AG04449 (cell line): ENCODE results near the gene FERMT3.
A peak's percentile ranks its signal among the peaks of the same experiment; 100 is the strongest.

ENCODE experiments used
- CTCF ChIA-PET: fragments of 350-600 bp; formaldehyde crosslinking; extraction: SDS; loops from one replicate; lab custom pipeline; 2021; ENCODE audit warnings: antibody characterized with exemption; lab: Yijun Ruan, JAX
- POLR2A ChIA-PET: fragments of 400-600, 350-600 bp; formaldehyde crosslinking; extraction: SDS; loops from one replicate; lab custom pipeline; 2020; ENCODE audit warnings: antibody characterized with exemption, inconsistent platforms; lab: Yijun Ruan, JAX
- DNase-seq: peaks from one replicate; pipeline ENCODE4 v3.0.0-alpha.2; 2010; ENCODE audit warnings: low read depth, low spot score
- H3K4me3 ChIP-seq: 2 replicates; pipeline ENCODE4 v1.5.1; 2011; ENCODE audit warnings: low read depth, mild to moderate bottlenecking, control low read depth, low read length
- CTCF ChIP-seq: IDR thresholded peaks from one replicate; pipeline ENCODE4 v1.5.1; 2011; ENCODE audit warnings: mild to moderate bottlenecking, moderate library complexity, low read length, control low read depth, inconsistent platforms; ENCODE audit not compliant: insufficient read depth; ENCODE audit errors: missing control alignments

The FERMT3 gene

DNA sequence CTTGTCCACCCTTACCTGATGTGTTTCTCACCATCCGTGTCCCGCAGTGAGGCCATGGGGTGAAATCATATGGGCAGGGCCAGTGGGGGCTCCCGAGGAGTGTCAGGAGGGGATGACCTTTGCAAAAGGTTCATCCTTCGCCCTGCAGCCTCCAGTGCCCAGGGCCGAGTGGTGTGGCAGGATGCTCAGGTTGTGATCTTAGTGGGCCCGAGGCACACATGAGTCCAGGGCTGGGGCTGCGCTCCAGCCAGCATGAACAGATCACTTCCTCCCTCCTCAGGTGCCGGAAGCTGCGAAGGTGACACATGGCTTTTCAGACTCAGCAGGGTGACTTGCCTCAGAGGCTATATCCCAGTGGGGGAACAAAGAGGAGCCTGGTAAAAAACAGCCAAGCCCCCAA, 31.6 kb downstream of the FERMT3 start:
- CTCF ChIA-PET = interaction anchor here (1.0 to 3.8 kb wide), 3 partner anchors 13 to 117 kb away, joined by 4 to 25 read pairs (median 4); partner anchors contain the start of gene PLCB3
- TF ChIP-seq CTCF = no peak
- POLR2A ChIA-PET = no interaction called here
- DNase-seq = no peak
- H3K4me3 ChIP-seq = no peak overlapping the region

- ChIA-PET CTCF (interaction anchor here (0.7 to 3.8 kb wide), 2 partner anchors 12 to 62 kb away, joined by 3 to 25 read pairs; partner anchors contain the start of gene PLCB3), POLR2A (no interaction called here)
These were observed 32.5 kb downstream of the FERMT3 start for GRCh38 chr11:64238999-64239398.

GRCh38 chr11:64239662-64240434, 33.3 kb downstream of the FERMT3 start:
- POLR2A ChIA-PET = interaction anchor here (0.7 kb wide), 1 partner anchor 32 kb away, joined by 4 read pairs; no protein-coding TSS in a partner anchor

More at GRCh38 chr11:64238999-64239398, 32.5 kb downstream of the FERMT3 start:
- DNase-seq = no peak
- TF ChIP-seq CTCF = no peak
- no peak overlapping the region for H3K4me3 ChIP-seq

DNA sequence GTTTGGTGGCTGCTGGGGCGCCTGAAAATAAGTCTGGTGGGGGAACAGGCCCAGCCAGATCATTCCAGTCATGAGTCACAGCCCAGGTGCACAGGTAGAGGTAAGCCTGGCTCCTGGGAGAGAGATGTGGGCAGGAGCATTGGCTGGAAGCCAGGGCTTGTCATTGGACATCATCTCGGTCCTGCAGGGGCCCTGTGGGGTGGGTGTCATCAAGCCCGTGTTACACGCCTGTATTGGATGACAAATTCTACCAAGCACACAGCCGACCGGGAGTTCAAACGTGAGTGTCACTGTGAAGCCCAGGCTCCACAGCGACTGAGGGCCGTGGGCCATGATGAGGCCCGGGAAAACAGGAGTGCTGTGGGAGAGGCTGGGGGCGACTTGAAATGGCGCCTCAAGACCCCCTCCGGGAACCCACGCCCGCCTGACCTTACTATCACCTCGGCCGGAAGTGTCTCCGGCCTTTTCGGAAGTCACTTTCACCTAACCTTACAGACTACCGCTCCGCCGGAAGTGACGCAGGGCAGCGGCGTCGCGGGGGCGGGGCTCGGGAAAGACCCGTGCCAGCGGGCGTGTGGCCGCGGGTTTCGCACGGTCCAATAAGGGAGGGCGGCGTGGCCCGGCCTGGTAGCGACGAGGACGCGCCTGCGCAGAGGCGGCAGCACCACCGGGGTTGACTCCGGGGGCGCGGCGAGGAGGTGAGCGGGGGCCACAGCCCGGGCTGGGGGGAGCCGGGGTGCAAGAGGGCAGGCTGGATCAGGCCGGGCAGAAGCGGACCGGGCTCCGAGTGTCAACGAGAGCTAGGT, 34.1 kb downstream of the FERMT3 start, which contains the start of gene FKBP2:
Gene FKBP2, plus strand, starts transcription at position 661 of the 806 bp plus-strand sequence. CDS start 1,293 bp downstream, outside the sequence.
- no peak for TF ChIP-seq CTCF
- POLR2A ChIA-PET = interaction anchor here (0.6 to 1.6 kb wide), 10 partner anchors 9 to 77 kb away, joined by 3 to 20 read pairs (median 4); partner anchors contain the start of genes NUDT22, PRDX5, TRMT112 and TRPT1
- CTCF ChIA-PET = interaction anchor here (0.8 to 2.1 kb wide), 6 partner anchors 8 to 64 kb away, joined by 3 to 7 read pairs (median 3); partner anchors contain the start of gene PLCB3
- peak; percentile 64 for DNase-seq
- peak within 1 kb of the TSS; percentile 88 for H3K4me3 ChIP-seq

More at GRCh38 chr11:64239662-64240434, 33.3 kb downstream of the FERMT3 start:
- H3K4me3 ChIP-seq = peak overlapping the region; percentile 68
- no peak for DNase-seq
- TF ChIP-seq CTCF = no peak
- CTCF ChIA-PET = interaction anchor here (2.1 kb wide), 1 partner anchor 12 kb away, joined by 7 read pairs; the partner anchor contains the start of gene PLCB3

DNA sequence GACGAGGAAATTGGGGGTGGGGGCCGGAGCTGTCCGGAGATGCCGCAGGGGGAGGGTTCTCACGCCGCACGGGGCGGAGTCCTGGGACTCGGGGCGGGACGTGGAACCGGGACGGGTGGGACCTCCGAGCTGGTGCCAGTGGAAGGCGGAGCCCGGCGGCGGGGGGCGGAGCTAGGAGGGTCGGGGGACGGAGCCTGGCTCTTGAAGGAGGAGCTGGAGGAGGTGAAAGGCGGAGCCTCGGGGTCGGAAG, 34.6 kb downstream of the FERMT3 start:
- TF ChIP-seq CTCF = no peak
- H3K4me3 ChIP-seq = peak overlapping the region; percentile 88
- CTCF ChIA-PET = interaction anchor here (0.8 to 2.1 kb wide), 6 partner anchors 8 to 63 kb away, joined by 3 to 7 read pairs (median 3); partner anchors contain the start of gene PLCB3
- POLR2A ChIA-PET = interaction anchor here (0.6 to 1.6 kb wide), 10 partner anchors 9 to 76 kb away, joined by 3 to 20 read pairs (median 4); partner anchors contain the start of genes NUDT22, PRDX5, TRMT112 and TRPT1
- DNase-seq = peak; percentile 93
